ENCODE data around the gene ODF2. TPM values are rescaled to one million over a fixed set of nuclear protein-coding genes. Genes with fewer than 3 reads are reported as not detected.

ODF2 gene
- total RNA-seq, 1 donor from 2014 or later = 16.0 TPM

DNA sequence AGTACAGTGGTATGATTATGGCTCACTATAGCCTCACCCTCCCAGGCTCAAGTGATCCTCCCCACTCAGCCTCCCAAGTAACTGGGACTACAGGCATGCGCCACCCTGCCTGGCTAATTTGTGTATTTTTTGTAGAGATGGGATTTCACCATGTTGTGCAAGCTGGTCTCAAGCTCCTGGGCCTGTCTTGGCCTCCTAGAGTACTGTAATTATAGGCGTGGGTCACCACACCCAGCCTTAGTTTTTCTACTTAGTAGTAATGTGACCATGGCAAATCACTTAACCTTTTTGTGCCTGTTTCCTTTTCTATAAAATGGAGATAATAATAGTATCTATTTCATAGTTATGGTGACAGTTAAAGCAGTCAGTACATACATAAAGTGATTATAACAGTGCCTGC is 70.9 kb downstream of the ODF2 start:
- DNase-seq (ENCODE audit: low read depth) = no peak

DNA sequence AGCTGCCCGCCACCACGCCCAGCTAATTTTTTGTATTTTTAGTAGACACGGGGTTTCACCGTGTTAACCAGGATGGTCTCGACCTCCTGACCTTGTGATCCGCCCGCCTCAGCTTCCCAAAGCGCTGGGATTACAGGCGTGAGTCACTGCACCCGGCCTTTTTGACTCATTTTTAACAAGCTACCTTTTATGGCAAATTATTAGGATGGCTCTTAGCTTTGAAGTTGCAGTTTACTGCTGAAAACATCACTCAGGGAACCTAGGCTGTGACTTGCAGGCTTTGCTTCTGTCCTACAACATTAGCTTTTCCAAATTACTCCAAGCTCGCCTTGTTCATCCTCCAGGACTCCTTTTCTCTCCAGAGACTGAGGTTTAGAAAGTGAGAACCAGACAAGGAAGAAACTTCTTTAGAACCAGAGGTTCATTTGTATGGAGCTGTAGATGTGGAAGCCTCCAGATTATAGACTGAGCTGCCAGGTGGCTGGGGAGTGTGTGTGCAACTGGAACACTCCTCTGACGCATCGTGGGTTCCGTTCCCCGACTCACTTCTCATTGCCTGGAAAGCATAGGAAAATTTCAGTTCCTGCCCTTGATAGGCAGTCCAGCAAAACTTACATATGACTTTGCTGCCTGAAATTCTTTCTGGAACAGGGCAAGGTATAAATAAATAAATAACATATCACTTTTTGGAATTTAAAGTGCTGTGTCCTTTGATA is 72.8 kb downstream of the ODF2 start:
- DNase-seq (ENCODE audit: low read depth) = no peak

DNA sequence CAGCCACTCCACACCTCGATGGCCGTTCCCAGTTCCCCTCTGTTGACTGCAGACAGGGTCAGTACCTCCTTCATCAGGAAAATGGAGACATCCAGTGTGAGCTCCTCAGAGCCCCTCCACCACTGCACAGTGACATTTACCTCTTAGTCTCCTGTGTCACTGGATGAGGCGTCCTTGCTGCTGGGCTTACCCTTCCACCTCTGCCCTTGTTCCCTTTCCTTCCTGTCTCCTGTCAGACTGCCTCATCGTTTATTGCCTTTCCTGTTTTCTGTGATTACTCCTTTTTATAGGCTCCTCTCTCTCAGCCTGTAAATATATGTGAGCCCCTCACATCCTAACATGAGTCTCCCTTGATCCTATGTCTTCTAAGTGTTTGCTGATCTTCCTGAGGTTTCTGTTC is 73.4 kb downstream of the ODF2 start:
- DNase-seq (ENCODE audit: low read depth) = no peak

DNA sequence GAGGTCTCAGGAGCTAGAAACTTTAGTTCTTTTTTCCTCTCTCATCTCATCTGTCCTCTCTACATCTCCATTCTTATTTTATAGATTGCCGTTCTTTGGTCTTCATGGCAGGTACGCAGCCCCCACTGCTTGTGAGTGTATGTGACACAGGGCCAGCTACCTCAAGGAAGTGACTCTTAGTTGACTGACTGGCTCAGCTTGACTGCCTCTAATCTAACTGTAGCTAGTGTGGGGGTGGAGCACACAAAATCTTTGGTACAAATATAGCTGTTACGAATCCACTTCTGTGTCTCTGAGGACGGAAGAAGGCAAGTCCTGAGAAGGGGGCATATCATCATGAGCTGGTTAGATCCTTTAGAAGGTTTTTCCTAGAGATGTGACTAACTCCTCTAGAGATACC is 76.8 kb downstream of the ODF2 start:
- DNase-seq (ENCODE audit: low read depth) = no peak

DNA sequence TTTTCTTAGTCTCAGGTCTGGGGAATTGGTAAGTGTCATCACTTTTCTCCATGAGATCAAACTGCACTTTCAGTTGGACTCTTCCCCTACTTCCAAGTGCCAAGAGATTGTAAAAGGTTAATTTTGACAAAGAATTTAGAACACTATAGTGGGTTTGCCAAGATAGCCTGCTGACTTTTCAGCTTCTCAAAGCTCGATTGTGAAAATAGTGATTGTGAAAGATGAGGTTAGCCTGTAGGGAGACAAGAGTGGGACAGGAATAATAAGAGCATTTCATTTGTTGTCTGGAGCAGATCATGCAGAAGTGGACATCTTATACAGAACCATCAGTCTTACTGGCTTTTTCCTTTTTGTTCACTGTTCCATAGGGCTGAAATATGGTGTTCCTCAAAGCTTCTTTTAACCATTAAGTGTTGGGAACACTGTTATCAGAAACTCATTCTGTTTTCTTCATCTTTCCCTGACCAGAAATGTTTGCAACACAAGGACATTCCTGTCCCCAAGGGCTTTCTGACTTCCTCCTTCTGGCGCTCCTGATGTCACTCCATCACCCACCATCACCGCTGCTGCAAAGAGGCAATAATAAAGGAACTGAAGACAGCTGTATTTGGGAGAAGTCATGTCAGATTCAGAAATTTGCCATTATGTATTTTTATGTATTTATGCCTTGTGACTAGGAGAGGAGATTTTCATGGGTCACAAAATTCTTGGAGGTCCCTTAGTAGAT is 85.0 kb downstream of the ODF2 start:
- no peak for DNase-seq (ENCODE audit: low read depth)

DNA sequence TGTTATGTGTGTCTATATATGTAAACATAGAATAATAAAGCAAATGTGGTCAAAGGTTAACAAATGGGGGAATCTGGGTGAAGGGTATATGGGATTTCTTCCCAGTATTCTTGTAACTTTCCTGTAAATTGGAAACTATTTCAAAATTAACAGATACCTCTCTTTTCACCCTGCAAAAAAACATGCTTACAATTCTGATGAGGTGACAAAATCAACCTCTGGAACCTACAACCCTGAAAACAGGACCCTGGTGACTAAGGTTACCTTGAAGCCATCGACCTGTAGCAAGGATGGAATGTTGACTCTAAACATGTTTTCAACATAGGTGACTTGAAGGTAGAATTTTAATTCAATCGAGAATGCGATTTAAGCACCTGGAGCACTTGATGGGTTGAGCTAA is 90.7 kb downstream of the ODF2 start:
- no peak for DNase-seq (ENCODE audit: low read depth)

DNA sequence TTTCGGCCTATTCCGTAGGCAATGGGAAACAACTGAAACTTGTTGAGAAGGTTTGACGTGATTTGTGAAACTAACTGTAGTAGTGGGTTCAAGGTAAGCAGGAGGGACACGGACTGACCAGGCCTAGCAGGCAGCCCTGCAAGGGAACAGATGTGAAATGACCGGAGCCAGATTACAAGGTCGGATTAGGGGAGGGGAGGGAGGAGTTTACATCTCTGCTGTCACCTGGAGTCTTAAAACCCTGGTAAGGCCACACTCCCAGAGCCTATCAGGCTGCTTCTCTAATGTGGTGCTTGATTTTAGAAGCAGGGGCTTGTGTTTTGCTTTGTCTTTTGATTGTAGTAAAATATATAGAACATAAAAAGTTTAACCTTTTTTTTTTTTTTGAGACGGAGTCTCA is 93.1 kb downstream of the ODF2 start:
- no peak for DNase-seq (ENCODE audit: low read depth)

DNA sequence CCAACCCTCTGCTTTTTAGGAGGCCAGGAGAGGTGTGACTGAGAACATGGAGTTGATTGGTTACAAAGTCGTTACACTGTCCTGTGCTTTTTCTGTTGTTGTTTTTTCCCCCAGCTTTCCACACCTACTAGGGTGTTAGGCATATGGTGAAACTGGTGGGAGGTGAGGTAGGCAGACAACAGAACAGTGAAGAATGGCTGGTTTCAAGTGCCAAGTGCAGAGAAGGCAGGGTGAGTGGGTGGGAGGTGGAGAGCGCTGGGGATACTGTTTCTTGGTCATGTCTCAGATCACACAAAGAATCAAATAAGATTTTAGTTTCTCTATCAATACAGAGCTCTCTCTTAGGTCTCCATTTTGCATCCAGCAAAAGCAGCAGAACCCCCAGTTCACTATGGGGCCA is 94.4 kb downstream of the ODF2 start:
- DNase-seq (ENCODE audit: low read depth) = no peak

Other genes starting within 250 kb of the ODF2 start
- gene GOLGA2, start 180.0 kb upstream of the ODF2 start, total RNA-seq = 121 and 160 TPM in 2 replicates
- gene SWI5, start 179.7 kb upstream of the ODF2 start, total RNA-seq = 41.3 and 42.2 TPM in 2 replicates
- gene TRUB2, start 133.6 kb upstream of the ODF2 start, total RNA-seq = 13.2 and 17.3 TPM in 2 replicates
- gene COQ4, start 133.2 kb upstream of the ODF2 start, total RNA-seq = 27.2 and 40.4 TPM in 2 replicates
- gene SLC27A4, start 115.5 kb upstream of the ODF2 start, total RNA-seq = 29.7 and 32.4 TPM in 2 replicates
- 43.5 and 51.2 TPM in 2 replicates for gene URM1, start 84.6 kb upstream of the ODF2 start, total RNA-seq
- gene CERCAM, start 35.1 kb upstream of the ODF2 start, total RNA-seq = 43.6 and 52.0 TPM in 2 replicates
- 28.3 and 28.4 TPM in 2 replicates for gene GLE1, start 48.7 kb downstream of the ODF2 start, total RNA-seq
- gene SPTAN1, start 96.6 kb downstream of the ODF2 start, total RNA-seq = 519 and 564 TPM in 2 replicates
- 98.8 and 116 TPM in 2 replicates for gene DYNC2I2, start 200.8 kb downstream of the ODF2 start, total RNA-seq
- 382 and 394 TPM in 2 replicates for gene SET, start 233.2 kb downstream of the ODF2 start, total RNA-seq
- gene PKN3, start 246.5 kb downstream of the ODF2 start, total RNA-seq = 2.0 TPM in 2 replicates